ENCODE data around the gene EPN1.

The EPN1 gene

GRCh38 chr19:55680339-55681130 is 5.5 kb downstream of the EPN1 start:
- no peak for DNase-seq

DNA sequence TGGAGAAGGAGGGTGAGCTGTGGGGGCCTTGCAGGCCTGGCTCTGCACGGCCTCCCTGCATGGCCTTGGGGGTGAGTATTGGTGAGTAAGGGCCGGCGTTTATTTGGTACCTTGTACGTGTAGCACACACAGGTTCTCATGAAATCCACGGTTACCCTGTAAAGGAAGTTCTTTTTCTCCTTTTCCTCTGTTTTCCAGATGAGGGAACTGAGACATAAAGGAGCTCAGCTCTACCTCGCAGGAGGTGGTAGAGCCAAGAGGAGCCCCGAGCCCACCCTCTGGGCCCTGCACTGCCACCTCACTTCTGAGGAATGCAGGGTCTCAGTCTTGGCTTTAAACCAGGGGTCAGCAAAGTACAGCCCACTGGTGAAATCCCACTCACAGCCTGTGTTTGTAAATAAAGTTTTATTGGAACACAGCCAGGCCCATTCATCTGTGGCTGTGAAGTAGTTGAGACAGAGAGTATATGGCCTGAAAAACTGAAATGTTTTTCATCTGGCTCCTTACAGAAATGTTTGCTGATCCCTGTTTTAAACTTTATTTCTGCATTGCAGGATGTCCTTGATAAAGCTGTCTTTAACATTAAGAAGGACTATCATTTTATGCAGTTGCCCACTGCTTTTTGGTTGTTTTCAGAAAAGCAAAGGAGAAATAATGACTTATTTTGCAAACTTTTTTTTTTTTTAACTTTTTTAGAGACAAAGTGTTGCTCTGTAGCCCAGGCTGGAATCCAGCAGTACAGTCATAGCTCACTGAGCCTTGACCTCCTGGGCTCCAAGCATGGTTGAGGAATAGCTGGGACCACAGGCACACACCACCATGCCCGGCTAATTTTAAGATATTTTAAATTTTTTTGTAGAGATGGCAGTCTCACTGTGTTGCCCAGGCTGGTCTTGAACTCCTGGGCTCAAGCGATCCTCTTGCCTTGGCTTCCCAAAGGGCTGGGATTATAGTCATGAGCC is 6.4 kb downstream of the EPN1 start:
- DNase-seq = no peak

DNA sequence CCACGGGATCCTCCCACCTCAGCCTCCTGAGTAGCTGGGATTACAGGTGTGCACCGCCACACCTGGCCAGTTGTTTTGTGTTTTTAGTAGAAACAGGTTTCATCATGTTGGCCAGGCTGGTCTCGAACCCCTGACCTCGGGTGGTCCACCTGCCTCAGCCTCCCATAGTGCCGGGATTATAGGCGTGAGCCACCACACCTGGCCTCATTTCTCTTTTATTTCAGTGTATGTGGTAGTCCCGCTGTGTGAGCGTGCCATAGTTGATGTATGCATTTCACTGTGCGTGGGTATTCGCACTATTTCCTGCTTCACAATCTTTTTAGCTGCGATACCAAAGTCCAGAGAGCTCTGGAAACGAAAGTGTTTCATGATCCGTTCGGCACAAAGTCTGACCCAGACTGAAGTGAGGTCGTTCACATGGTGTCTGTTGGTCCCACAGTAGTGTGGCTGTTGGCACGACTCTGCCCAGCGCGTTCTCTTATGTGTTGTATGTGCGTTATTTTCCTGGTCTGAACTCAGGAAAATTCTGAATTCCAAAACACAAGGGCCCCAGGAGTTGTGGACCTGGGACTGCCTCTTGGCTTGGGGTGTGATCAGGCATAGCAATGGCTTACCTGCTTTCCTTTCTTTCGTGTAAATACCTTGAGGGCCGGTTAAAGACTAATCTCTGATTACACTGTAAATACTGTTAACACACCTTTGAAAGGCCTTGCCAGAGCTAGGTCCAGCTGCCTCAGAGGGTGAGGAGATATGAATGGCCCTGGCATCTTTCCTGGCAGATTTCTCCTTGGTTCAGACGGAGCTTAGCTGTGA is 8.6 kb downstream of the EPN1 start:
- DNase-seq = no peak

DNA sequence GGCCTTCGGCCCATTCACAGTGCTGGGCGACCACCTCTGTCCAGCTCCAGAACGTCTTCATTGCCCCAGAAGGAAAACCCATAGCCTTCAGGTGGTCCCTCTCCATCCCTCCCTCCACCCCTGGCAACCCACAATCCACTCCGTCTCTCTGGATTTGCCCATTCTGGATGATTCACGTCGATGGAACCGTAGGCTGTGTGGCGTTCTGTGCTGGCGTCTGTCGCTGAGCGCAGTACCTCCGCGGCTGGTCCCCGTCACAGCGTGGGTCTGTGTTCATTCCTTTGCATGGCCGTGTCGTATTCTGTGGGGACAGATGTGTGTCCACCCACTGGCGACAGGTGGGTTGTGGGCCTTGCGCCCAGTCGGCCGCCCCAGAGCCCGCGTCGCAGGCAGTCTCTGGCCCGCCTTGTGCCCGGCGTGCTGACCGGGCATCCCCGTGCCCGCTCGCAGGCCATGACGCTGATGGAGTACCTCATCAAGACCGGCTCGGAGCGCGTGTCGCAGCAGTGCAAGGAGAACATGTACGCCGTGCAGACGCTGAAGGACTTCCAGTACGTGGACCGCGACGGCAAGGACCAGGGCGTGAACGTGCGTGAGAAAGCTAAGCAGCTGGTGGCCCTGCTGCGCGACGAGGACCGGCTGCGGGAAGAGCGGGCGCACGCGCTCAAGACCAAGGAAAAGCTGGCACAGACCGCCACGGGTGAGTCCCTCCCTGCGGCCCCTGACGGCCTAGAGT is 10.1 kb downstream of the EPN1 start:
- no peak for DNase-seq

DNA sequence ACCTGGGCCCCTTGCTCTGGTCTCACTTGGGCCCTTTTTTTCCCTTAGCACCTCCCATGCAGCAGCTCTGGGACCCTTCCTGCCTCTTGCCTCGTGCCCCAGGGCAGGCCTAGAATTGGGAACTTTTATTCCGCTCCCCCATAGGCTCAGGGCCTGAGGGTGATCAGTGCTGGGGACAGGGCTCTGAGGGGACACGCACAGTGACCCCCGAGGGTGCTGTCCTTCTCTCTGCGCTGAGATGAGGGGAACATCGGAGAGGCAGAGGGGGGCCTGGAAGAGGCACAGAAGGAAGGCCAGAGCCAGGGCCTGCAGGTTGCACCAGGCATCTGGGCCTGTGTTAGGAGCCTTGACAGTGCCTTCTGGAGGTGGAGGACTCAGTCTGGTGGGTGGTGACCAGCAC is 10.8 kb downstream of the EPN1 start:
- no peak for DNase-seq

- no peak for DNase-seq
These were observed 11.5 kb downstream of the EPN1 start for GRCh38 chr19:55686311-55687050.

DNA sequence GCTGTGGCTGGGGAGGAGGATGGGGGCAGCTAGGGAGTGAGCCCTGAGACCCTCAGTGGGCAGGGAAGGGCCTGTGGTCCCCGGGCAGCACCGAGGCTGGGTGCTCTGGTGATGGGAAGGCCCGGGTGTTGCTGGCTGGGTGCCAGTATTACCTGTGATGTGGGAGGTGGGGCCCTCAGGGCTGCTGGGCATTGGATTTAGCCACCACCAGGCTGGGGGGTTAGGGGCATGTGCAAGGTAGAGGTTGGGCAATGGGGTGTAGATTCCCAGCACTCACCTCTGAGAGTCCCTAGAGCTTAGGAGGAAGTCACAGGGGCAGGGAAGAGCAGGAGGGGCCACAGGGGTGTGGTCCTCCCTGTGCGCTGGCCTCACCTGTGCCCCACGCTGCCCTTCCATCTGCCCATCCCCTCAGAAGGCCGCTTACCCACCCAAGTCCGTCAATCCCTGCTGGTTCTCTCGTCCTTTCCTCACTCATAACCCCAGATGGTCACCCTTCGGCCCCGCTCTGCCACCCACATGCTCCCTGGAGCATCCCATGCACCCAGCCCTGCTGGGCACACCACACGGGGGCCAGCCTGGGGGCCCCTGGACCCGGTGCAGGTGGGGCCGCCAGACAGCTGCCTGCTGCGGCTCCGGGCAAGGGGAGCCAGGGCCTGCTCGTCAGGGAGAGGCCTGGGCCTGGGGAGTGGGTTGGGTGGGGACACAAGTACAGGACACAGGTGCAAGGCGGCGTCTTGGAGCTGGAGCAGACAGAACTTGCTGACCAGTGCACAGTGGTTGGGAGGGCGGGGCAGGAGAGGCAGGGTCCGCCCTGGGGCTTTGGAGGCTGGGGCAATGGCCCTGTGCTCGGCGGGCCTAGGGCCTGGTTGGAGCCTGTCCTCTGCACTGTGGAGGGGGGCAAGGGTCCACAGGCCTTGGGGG is 12.5 kb downstream of the EPN1 start:
- no peak for DNase-seq

DNA sequence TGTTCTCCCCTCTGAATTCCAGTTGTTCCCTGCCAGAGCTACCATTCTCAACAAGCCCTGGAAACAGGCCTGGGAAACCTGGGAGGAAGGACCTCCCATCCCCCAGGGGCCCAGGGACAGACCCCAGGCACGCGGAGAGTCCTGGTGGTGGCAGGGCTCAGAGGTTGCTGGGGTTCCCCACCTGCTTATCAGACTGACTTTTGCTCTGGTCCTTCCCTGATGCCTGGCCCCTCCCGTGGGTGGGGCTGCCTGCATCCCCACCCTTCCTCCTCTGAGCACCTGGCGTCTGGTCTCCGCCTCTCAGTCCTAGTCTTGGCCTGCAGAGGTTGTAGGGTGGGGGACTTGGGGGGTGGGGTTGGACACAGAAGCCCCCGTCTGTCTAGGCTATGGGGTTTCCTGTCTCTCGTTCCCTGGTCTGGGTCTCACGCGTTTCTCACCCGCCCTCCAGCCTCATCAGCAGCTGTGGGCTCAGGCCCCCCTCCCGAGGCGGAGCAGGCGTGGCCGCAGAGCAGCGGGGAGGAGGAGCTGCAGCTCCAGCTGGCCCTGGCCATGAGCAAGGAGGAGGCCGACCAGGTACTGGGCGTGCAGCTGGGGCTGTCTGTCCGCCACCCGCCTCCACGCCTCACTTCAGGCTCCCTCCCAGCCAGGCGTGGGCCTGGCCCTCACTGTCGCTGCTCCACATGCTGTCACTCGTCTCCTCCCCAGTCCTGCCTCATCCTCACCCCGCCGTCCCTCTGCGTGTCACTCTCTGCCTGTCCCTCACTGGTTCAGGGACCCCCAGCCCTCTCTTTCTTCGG is 13.6 kb downstream of the EPN1 start:
- no peak for DNase-seq

DNA sequence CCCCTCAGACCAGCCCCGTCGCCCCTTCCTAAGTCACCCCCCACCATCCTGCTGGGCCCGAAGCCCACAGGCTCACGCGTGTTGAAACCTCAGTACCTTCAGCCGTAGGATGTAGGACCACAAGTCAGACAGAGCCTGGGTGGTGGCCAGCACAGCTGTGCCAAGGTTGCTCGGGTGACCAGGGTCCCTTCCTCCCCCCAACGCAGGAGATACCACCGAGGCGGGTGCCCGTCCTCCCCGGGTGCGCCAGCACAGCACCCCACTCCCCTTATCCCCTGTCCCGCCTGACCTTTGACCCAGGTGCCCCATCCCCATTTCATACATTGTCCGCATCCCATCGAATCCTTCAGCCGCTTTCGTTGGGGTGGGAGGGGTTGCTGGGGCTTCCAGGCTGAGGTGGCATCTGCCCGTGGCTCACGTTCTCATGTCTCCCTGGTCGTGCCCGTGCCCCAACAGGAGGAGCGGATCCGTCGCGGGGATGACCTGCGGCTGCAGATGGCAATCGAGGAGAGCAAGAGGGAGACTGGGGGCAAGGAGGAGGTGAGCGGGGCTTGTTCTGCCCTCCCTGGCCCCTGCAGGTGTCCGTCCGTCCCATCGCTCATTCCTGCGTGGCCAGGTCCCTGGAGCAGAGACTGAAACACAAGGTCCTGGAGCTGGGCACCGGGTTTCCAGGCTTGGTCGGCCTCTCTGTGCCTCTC is 14.5 kb downstream of the EPN1 start:
- no peak for DNase-seq

DNA sequence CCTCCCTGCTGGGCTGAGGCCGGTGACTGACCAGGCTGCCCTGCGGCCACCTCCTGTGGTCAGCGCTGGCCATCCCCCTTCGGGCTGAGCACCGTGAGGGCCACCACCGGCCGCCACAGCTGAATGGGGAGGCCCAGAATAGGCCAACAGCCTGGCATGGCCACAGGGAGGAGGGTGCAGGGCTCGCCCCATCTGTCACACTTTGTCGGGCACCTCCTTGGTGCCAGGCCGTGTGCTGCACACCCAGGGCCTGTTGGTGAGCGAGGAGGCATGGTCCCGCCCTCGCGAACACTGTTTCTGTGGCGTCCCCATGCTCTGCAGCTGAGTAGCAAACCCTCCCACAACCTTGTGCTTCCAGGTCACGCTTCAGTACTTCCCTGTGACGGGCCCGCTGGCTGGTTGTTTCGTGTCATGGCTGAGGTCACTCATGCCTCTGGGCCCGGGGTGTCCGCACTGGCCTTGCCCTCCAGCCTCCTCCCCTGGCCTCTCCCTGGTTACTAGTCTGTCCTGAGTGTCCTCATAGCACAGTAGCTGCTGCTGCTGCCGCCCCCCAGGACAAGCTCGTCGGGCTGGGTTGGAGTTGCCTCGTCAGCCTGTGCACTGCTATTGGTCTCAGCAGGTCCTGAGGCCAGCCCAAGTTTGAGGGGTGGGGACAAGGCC is 15.2 kb downstream of the EPN1 start:
- DNase-seq = no peak

- DNase-seq = no peak
These were observed 15.9 kb downstream of the EPN1 start for GRCh38 chr19:55690769-55691545.

GRCh38 chr19:55691561-55692481 is 16.8 kb downstream of the EPN1 start:
- no peak for DNase-seq

GRCh38 chr19:55692681-55693081 is 17.7 kb downstream of the EPN1 start:
- no peak for DNase-seq

- no peak for DNase-seq
These were observed 18.4 kb downstream of the EPN1 start for GRCh38 chr19:55693336-55693974.

GRCh38 chr19:55694241-55694655 is 19.2 kb downstream of the EPN1 start:
- no peak for DNase-seq

Measured in AML-193 (cell line).